Stimulated activated CD4-positive, alpha-beta T cell treated with anti-CD3 and anti-CD28 coated beads, Interleukin-2, amount 100 ng/mL, for 4 hours (primary cell): ENCODE data around the gene L3HYPDH.
"Not testable (repeated sequence)": the region's sequence is repeated elsewhere in the genome, so short reads cannot be mapped to it uniquely, and the experiment has no call there.

ENCODE experiments used
- DNase-seq: peaks from one replicate; pipeline ENCODE4 v3.0.0-alpha.2; 2020; ENCODE audit warnings: low read depth

Gene L3HYPDH

DNA sequence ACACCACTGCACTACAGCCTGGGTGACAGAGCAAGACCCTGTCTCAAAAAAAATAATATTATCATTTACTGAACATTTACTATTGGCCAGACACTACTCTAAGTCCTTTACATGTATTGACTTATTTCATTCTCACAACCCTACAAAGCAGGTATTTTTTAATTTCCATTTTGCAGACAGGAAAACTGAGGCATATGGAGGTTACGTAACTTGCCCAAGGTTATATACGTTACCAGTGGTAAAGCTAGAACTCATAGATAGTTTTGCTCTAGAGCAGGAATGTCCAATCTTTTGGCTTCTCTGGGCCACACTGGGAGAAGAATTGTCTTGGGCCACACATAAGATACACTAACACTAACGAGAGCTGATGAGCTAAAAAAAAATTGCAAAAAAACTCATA is 5.7 kb downstream of the L3HYPDH start:
- no peak for DNase-seq

DNA sequence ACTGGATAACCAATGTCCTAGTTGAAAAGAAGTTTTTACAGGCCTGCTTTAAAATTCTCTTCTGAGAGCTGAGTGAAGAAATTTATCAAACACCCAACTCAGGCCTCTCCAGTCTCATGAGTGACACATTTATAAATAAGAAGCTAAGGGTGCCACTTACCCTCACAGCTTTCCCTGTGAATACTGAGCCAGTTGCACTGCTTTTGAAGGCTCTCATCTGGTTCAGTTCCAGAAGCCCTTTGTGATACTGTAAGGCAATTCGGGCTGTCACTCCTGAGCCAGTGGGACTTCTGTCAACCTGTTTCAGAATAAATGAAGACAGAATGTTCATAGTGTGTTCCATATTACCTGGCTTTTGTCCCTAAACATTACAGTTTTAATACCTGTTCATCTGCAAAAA is 8.5 kb downstream of the L3HYPDH start:
- DNase-seq, result no peak

DNA sequence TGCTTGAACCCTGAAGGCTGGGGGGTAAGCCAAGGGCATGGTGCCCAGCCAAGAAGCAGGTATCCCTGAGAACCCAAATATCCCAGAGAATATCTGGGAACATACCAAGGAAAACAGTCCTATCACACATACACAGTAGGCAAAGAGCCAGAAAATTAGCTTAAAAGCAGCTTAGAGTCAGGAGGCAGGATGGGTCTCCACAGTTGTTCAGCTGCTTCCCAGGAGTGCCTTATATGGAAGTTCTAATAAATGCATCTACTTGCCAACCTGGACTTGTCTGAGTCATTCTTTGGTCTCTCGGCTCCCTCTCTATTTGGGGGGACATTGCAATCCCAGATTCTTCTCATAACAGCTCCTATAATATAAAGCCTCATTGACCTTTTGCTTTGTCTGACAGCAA is 10.0 kb downstream of the L3HYPDH start:
- no peak for DNase-seq

DNA sequence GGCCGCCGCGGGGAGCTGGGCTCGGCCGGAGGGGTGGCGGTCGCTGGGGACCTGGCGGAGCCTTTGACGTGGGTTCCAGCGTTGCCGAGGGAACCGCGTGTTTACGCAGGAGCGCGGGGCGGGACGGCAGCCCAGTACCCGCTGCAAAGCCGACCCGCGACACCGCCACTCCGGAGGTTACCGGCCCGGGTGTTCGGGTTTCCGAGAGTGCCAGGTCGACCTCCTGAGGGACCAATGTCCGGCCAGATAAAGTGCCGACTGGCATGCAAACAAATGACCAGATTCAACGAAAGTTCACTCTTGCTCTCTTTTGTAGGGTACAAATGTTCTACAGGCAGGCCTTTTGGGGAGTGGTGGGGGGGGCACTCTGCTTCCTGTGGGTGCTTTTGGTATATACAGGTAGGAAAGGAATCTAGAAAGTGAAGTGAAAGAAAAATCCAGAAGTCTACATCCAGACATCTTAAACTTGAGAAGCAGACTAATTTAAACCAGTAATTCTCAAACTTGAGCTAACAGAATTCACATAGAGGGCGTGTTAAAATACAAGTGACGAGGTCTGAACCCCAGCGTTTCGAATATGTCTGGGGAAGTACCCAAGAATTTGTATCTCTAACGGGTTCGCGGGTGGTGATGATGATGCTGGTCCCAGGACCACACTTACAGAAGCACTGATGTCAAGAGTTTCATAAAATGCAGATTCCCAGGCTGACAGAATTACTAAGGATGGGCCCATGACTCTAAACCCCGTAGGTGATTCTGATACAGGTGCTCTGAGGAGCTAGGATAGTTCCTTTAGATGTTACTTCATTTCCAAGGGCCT is 18.7 kb downstream of the L3HYPDH start, which contains the start of gene GPR135:
Gene GPR135, minus strand, starts transcription at position 65 of the 820 bp plus-strand sequence. CDS start 154 bp downstream, outside the sequence.
- DNase-seq, result peak; percentile 26

DNA sequence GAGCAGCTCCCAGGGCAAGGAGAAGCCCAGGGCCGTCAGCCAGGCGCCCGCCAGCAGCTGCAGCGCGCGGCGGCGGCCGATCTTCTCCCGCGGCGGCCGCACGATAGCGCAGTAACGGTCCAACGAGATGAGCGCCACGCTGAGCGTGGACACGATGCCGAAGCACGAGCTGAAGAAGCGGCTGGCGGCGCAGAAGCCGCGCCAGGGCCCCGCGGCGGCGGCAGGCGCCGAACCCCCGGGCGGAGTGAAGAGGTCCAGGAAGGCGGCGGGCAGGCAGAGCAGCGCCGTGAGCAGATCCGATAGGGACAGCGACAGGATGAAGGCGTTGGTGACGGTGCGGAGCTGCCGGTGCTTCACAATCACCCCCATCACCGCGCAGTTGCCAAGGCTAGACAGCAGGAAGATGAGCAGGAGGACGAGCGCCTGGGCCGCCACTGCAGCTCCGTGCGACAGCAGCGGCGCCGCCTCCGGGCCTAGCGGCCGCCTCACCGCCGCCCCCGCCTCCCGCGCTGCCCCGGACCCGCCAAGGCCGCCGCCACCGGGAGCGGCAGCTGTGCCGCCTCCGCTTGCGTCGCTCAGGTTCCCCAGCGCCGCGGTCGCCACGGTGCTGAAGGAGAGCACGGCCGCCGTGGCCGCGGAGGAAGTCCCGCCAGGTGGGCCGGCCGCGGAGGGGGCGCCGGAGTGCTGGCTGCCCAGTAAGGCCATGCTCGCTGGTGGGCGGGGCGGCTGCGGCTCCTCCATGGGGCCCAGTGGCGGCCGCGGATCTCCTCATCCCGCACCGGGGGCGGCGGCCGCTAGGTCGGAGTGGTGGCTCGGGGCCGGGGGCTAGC is 19.5 kb downstream of the L3HYPDH start:
- peak; percentile 24 for DNase-seq

DNA sequence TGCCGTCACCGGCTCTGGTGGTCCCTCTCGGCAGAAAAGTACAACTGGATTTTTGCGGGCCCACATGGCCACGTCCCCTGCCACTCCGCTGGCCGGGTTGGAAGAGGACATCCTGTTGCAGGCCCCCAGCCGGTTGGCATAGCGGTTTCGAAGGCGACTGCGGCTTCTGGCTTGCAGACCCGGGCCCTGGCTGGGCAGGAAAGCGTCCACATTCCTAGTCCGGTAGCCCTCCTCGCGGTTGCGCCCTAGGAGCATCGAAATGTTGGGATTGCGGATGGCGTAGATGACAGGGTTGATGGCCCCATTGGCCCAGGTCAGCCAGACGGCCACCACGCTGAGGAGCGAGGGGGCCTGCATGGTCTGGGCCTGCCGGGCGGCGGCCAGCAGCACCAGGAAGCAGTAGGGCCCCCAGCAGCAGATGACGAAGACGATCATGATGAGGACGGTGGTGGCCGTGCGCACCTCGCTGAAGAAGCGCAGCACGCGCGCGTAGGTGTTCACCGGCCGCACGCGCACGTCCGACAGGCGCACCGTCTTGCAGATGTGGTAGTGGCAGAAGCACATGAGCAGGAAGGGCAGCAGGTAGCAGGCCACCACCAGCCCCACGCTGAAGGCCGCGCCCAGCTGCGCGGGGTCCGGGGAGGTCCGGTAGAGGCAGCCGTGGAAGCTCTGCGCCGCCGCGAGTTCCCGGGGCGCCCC is 20.3 kb downstream of the L3HYPDH start:
- no peak for DNase-seq

DNA sequence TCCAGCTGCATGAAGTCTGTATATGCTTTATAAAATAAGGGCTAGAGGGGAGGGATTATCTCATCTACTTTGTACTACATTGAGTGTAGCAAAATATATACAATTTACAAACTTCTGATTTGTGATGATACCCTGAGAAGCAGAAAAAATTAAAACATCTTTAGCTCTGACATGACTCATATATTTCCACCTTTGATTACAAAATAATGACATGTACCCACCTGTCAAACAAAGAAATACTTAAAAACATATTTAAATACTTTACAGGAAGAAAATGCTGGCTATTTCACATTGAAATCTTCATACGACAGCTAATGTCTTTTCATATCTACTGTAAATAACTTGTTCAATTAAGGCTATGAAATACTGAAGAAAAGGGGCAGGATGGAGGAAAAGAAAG is 22.3 kb downstream of the L3HYPDH start:
- DNase-seq, result no peak

DNA sequence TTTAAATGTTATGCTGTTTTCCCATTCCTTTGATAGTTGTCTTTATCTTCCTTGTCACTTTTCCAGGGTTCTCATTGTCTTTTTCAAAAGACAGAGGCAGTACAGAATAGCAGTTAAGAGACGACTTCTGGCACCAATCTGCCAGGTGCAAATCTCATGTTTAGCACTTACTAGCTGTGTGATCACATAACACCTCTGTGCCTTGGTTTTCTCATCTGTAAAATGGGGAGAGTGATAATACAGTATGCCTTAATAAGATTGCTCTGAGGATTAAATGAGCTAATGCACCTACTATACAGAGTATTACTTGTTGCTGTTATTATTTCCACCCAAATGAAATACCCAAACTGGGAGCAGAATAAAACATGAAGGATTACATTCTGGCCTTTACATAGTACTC is 23.8 kb downstream of the L3HYPDH start:
- DNase-seq, result no peak

DNA sequence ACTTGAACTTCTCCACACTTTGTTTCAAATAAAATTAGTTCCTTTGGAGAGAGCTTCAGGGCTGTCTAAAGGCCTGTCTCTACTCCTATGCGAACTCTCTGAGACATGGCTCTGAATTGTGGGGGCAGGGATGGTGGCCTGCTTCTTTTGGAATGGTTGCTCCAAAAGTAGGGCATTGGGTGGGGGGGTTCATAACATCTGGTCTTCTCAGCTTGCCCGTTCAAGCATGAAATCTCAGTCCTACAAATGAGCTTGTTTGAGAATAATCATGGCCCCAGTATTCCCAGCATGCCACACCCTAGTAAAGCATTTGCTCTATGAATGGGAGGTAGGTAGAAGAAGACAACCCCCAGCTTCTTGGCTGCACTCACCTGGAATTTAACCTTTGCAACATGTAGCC is 25.7 kb downstream of the L3HYPDH start:
- DNase-seq, result no peak

DNA sequence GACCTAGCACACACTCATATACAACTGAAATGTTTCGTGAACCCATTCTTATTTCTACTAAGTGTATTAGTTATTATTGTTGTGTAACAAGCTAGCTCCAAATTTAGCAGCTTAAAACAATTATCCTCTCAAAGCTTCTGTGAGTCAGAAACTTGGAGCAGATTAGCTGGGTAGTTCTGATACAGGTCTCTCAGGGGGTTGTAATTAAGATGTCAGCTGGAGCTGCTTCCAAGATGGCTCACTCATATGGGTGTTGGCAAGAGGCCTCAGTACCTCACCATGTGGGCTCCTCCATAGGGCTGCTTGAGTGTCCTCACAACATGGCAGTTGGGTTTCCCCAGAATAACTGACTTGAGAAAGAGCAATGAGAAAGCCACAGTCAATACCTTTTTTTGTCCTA is 28.8 kb downstream of the L3HYPDH start:
- no peak for DNase-seq

DNA sequence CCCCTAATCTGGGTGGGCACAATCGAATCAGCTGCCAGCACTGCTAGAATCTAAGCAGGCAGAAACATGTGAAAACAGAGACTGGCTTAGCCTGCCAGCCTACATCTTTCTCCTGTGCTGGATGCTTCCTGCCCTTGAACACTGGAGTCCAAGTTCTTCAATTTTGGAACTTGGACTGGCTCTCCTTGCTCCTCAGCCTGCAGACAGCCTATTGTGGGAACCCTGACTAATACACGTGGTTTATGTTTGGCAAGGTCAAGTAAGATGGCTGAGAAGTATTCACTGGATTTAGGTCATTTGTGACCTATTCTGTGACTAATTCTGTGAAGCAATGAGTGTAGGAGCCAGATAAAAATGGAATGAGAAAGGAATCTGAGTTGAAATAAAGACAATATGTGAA is 30.1 kb downstream of the L3HYPDH start:
- no peak for DNase-seq

DNA sequence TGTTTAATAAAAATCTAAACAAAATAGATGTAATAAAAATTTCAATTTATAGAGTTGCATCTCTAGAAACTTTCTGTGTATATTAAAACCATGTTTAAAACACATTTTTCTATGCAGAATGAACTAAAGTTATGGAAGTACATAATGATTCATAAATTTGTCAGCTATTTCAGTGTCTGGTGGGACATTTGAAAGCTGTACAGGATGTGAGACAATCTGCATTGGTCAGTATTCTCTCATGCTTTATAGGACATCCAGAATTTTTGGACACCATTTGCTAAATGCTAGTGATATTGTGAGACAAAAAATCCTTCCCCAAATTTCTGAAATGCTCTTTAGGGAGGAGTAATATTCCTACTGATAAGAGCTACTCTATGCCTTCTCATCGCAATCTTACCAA is 32.4 kb downstream of the L3HYPDH start:
- no peak for DNase-seq

DNA sequence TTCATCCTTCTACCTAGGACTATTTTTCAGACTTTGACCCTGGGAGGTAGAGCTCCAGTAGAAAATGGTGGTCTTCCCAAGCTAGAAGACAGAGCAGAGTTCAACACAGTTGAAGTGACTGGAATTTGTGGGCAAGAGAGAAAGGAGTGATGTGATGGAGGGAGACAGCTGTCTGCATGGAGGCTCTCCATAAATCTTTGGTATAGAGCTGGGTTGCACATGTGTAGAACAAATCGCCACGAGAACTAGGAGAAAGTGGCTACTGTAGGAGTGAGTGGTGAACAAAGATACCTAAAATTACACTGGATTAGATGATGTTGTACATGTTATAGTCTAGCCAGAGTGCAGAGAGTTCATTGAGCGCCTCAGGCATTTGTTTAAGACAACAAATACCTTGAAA is 33.5 kb downstream of the L3HYPDH start:
- no peak for DNase-seq

DNA sequence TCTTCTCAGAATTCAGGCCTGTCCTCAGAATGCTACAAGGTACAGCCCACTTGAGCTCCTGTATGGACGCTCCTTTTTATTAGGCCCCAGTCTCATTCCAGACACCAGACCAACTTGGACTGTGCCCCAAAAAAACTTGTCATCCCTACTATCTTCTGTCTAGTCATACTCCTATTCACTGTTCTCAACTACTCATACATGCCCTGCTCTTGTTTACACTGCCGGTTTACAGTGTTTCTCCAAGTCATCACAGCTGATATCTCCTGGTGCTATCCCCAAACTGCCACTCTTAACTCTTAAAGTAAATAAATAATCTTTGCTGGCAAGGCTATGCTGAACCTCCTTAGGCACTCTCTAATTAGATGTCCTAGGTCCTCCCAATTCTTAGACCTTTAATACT is 35.5 kb downstream of the L3HYPDH start:
- not testable (repeated sequence) for DNase-seq

DNA sequence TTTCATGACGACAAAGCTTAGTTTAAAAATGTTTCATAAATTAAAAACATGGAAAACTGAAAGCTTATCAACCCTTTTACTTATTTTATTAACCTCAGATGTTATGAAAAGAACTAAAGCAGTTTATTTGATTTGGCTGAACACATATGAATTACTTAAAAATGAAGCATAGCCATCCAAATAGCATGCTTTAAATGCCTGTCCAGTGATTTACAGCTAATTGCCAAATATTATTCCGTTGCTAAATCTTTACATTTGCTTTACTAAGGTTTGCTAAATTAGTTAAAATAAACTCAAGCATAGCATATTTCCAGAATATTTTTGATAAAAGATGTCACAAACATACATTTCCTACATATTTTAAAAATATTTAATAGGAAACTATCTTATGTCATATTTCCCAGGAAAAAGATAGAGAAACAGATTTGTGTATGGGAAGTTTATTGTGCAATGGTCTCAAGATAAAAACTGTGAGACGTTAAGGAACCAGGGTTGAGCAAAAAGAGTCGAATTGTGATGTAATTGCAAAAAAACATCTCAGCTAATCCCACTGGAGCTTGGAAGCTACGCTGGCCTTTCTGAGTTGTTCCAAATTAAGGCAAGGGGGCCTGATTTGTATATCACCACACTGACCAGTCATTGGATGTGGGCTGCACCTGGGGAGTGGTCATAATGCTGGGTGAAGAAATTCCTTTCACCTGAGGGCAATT is 44.8 kb downstream of the L3HYPDH start:
- DNase-seq, result no peak

DNA sequence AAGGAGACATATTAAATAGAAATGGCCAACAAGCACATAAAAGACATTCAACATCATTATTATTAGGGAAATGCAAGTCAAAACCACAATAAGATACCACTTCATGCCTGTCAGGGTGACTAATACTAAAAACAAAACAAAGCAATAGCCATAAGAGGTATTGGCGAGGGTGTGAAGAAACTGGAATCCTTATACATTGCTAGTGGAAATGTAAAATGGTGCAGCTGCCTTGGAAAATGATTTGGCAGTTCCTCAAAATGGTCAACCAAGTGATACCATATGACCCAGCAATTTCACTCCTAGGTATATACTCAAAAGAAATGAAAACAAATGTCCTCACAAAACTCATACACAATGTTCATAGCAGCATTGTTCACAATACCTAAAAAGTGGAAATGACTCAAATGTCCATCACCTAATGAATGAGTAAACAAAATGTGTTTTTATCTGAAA is 46.0 kb downstream of the L3HYPDH start:
- no peak for DNase-seq

DNA sequence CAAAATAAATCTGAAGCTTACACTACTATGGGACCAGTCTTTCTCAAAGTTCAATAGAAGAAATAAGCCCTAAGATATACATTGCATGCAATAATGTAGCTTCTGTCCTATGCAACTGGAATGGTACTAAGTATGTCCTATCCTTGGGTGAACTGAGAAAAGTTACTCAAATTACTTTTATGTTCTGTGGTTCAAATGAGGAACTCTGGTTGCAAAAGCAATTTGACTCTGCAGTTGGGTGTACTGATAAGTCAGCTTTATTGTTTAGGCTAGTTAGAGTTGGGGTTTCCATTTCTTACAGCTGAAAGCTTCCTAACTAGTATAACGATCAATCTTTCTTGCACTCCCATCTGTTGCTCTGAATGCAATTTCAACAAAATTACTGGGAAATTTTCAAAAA is 48.2 kb downstream of the L3HYPDH start:
- DNase-seq, result no peak

DNA sequence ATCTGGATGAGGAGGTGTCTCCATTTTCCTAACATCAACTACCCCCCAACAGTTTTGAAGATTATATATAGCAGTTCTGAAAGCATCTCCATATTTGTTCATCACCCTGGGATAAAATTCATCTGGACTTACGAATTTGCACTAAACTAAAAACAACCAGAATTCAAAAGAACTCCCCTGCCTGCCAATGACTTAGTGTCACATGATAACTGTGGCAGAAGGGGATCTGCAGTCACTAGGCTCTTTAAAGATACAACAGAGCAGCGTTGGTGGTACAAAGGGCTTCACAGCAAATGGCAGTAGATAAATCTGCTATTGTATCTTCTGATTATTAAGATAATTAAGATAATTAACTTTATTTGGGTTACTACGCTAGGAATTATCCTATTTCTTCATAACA is 49.1 kb downstream of the L3HYPDH start:
- DNase-seq, result no peak

DNA sequence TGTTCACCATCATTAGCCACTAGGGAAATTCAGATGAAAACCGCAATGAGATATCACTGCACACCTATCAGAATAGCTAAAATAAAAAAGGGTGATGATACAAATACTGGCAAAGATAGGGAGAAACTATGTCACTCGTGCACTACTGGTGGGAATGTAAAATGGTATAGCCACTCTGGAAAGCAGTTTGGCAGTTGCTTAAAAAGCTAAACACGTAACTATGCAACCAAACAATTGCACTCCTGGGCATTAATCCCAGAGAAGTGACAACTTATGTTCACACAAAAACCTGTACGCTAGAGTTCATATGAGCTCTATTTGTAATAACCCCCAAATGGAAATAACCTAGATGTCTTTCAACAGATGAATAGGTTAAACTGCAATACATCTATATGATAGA is 54.4 kb downstream of the L3HYPDH start:
- no peak for DNase-seq

DNA sequence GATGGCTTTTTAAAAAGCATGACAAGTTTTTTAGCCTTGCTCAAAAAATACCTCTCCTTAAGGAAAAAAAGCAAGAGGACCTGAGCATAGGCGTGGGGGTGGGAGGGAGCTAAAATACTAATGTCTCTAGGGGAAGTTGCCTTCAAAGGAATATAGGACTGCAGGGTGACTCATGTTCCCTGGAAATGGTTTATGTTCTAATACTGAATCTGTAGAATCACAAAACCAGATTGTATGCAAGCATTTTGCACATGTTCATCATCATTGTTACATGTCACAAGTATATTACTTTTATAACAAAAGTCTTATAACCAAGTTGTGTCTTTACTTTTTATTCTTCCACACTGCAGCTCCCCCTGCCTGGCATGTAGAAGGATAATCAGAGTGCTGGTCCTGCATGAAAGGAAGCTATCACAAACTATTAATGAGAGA is 55.6 kb downstream of the L3HYPDH start:
- no peak for DNase-seq

DNA sequence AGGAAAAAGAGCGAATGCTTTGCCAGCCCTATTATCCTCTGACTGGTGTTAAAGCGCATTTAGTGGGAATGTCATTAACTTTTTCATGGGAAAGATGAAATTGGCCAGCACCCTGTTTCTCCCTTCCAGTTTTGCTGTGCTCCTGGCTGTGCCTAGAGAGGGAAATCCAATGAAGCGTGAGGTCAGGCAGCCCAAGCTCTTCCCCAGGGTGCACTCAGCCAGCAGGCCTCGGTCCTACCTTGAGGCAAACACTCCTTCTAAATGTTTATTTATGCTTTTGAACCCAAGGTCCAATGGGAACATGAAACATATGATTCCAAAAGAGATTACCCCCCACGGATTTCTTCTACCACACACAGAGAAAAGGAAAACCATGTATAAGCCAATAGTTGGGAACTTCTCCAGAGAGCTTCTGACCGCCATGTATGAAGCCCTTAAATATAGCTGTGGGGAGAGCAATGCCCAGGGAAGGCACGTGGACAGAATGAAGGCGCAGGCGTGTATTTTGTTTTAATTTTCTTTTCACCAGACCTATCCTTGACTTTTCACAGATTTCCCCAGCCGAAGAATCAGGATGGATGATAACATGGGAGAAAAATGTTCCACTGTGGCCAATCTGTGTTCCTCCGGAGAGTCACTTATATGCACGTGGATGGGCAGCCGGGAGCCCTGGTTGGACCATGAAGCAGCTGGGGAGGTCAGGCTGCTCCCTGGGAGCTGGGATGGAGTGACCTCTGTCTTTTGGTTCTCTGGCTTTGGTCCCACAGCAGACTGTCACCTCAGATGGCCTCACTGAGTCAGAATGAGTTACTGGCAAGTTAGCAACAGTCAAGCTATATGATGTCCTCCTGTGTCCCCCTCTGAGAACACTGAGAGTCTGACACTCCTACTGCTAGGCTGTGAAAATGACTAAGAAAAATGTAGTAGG is 56.3 kb downstream of the L3HYPDH start:
- no peak for DNase-seq
